ENCODE data around the gene CEP83.
A peak's percentile ranks its signal among the peaks of the same experiment; 100 is the strongest.
"Not testable (repeated sequence)": the region's sequence is repeated elsewhere in the genome, so short reads cannot be mapped to it uniquely, and the experiment has no call there.

Gene CEP83

GRCh38 chr12:94459728-94460615 lies at the start of gene CEP83:
TSS of gene CEP83 (minus strand) at chr12:94459867. CDS start at chr12:94412490, 47,377 bp downstream.
- peak; percentile 94 for DNase-seq (ENCODE audit: low read depth)

GRCh38 chr12:94509317-94509716 lies 49.6 kb upstream of the CEP83 start:
- no peak for DNase-seq (ENCODE audit: low read depth)

- no peak for DNase-seq (ENCODE audit: low read depth)
Measured at GRCh38 chr12:94507455-94507854, 47.8 kb upstream of the CEP83 start.

- no peak for DNase-seq (ENCODE audit: low read depth)
Measured at GRCh38 chr12:94504386-94504785, 44.7 kb upstream of the CEP83 start.

- DNase-seq (ENCODE audit: low read depth): no peak
Measured at GRCh38 chr12:94503619-94504018, 44.0 kb upstream of the CEP83 start.

- no peak for DNase-seq (ENCODE audit: low read depth)
Measured at GRCh38 chr12:94500831-94501567, 41.3 kb upstream of the CEP83 start.

- DNase-seq (ENCODE audit: low read depth): no peak
Measured at GRCh38 chr12:94498698-94499097, 39.0 kb upstream of the CEP83 start.

GRCh38 chr12:94498073-94498472 lies 38.4 kb upstream of the CEP83 start:
- no peak for DNase-seq (ENCODE audit: low read depth)

GRCh38 chr12:94495445-94496115 lies 35.9 kb upstream of the CEP83 start:
- DNase-seq (ENCODE audit: low read depth): no peak

GRCh38 chr12:94491489-94491888 lies 31.8 kb upstream of the CEP83 start:
- DNase-seq (ENCODE audit: low read depth): no peak

- DNase-seq (ENCODE audit: low read depth): peak; percentile 6
Measured at GRCh38 chr12:94488463-94488862, 28.8 kb upstream of the CEP83 start.

GRCh38 chr12:94481734-94482133 lies 22.1 kb upstream of the CEP83 start:
- no peak for DNase-seq (ENCODE audit: low read depth)

GRCh38 chr12:94469522-94469921 lies 9.9 kb upstream of the CEP83 start:
- DNase-seq (ENCODE audit: low read depth): no peak

- no peak for DNase-seq (ENCODE audit: low read depth)
Measured at GRCh38 chr12:94460616-94460959, 921 bp upstream of the CEP83 start.

GRCh38 chr12:94458877-94459727 lies 565 bp downstream of the CEP83 start:
- peak; percentile 46 for DNase-seq (ENCODE audit: low read depth)

- no peak for DNase-seq (ENCODE audit: low read depth)
Measured at GRCh38 chr12:94457311-94457710, 2.4 kb downstream of the CEP83 start.

GRCh38 chr12:94454318-94454717 lies 5.3 kb downstream of the CEP83 start:
- not testable (repeated sequence) for DNase-seq (ENCODE audit: low read depth)

- DNase-seq (ENCODE audit: low read depth): peak; percentile 41
Measured at GRCh38 chr12:94445662-94446061, 14.0 kb downstream of the CEP83 start.

GRCh38 chr12:94437303-94437702 lies 22.4 kb downstream of the CEP83 start:
- no peak for DNase-seq (ENCODE audit: low read depth)

- DNase-seq (ENCODE audit: low read depth): no peak
Measured at GRCh38 chr12:94435511-94435927, 24.1 kb downstream of the CEP83 start.

- DNase-seq (ENCODE audit: low read depth): peak; percentile 15
Measured at GRCh38 chr12:94434171-94434570, 25.5 kb downstream of the CEP83 start.

GRCh38 chr12:94433744-94434143 lies 25.9 kb downstream of the CEP83 start:
- no peak for DNase-seq (ENCODE audit: low read depth)

Measured in EH (cell line).